ENCODE results near the gene LRFN4.

Gene LRFN4

DNA sequence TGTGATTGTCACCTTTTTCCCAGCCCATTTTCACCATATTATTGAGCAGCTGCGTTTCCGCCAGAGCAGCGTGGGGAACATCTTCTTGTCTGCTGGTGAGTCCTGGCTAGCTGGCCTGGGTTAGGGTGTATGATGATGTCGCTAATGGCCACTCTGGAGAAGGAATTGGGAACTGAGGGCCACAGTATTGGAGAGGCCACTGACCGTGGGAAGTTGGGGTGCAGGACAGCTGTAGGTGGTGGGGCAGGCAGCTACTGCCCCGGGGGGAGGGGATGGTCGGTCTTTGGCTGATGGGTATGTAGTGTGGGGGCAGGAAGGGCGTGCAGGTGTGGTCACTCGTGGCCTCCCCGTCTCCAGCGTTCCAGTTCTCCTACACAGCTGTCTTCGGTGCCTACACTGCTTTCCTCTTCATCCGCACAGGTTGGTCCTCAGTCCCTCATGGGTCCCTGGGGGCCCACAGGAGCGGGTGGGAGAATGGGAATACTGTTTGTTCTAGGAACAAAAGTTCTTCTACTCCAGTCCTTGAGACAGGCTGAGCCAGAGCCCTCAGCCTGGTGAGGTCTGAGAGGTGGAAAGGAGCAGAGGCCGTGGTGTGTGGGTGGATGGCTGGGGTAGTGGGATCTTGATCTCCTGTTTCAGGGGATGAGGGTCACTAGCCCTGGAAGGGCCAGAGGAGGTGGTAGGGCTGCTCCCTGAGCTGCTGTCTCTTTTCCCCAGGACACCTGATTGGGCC is 11.6 kb upstream of the LRFN4 start:
- no peak for DNase-seq (ENCODE audit: low read depth in 2 of 2)

DNA sequence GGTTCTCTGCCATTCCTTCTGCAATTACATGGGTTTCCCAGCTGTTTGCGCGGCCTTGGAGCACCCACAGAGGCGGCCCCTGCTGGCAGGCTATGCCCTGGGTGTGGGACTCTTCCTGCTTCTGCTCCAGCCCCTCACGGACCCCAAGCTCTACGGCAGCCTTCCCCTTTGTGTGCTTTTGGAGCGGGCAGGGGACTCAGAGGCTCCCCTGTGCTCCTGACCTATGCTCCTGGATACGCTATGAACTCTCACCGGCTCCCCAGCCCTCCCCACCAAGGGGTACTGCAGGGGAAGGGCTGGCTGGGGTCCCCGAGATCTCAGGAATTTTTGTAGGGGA is 11.0 kb upstream of the LRFN4 start:
- DNase-seq (ENCODE audit: low read depth in 2 of 2), result no peak

- DNase-seq (ENCODE audit: low read depth in 2 of 2), result no peak
Observed at GRCh38 chr11:66846671-66847091, 10.2 kb upstream of the LRFN4 start.

DNA sequence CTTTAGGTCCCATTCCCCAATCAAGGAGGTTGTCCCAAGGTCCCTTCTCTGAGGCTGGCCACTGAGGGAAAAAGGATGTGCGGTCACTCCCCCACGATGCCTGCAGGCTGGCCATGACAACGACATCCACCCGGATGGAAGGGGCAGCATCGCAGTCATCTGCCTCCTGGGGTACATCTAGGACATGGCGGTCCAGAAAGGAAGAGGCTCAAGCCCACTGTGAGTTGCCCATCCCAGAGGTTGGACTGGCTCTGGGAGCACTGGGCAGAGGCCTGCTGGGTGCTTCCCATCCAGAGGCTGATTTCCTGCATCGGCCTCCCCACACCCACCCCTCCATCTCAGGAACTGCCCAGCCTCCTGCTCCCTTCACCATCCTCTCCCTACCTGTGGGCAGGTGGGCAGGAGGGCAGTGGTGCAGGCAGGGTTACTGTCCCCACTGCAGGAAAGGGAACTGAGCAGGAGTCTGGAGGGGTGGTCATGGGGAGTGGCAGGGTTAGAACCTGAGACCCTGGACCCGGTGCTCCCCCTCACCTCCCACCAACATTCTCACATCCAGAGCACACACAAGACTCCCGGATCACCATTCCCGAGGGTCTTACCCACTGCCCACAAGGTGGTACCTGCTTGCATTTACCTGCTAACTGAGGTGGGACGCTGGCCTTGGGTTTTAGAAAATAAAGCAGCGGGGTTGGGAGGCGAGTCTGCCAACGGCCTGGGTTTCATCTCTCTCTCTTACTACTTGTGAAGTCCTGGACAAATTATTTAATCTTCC is 9.2 kb upstream of the LRFN4 start:
- DNase-seq (ENCODE audit: low read depth in 2 of 2), result no peak

DNA sequence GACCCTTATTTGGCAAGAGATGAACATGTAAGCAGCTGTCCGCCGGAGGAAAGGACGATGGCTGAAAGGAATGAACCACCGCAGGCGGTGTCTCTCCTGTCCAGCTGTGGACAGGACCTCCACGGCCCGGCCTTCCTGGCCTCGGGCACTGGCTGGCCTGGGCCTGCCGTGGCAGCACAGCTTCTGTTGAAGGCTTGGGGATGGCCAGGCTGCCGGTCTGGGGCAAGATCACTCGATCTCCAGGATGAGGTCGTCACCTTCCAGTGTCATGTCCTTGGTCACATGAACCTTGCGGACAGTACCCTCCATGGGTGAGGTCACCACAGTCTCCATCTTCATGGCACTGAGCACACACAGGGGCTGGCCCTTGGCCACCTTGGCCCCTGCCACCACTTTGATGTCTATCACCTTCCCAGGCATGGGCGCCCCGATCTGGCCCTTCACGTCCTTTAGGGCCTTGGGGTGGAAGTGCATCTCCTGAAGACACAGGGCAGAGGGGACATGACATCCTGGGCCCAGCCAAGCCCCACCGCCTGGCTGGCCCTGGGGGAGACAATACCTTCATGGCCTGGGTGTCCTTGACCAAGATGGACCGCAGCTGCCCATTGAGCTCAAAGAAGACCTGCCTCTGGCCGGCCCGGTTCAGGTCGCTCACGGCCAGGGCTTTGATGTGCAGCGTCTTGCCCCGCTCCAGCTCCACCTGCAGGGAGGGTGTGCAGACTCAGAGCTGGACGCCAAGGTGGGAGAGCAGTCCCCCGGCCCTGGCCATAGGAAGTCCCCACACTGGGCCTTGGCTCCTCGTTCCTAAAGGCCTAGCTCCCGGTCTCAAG is 8.0 kb upstream of the LRFN4 start:
- no peak for DNase-seq (ENCODE audit: low read depth in 2 of 2)

DNA sequence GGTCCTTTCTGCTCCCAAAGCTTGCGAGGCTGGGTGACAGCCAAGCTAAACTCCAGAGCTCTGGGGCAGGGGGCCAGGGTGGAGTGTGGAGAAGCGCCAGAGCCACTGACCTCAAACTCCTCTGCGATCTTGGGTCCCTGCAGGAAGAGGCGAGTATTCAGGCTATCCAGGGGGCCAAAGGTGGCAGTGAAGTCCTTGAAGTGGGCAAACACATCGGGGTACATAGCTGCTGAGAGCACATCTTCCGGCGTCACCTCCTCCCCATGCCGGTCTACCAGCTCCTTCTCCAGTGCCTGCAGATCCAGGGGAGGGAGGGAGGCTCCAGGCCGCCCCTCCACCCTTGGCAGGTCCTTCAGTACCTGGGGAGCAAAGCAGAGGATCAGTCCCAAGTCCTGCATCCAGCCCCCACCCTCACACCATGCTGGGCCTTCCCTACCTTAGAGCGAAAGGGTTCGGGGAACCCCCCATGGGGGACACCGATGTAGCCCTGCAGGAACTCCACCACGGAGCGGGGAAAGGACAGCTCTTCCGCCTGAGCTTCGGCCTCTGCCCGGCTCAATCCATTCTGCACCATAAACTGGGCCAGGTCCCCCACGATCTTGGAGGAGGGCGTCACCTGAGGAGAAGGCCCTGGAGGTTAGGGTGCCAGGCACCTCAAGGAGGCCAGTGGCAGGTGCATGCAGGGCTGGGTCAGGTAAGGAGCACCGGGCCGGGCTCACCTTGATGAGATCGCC is 7.2 kb upstream of the LRFN4 start:
- no peak for DNase-seq (ENCODE audit: low read depth in 2 of 2)

- DNase-seq (ENCODE audit: low read depth in 2 of 2), result no peak
Observed at GRCh38 chr11:66850235-66850587, 6.7 kb upstream of the LRFN4 start.

DNA sequence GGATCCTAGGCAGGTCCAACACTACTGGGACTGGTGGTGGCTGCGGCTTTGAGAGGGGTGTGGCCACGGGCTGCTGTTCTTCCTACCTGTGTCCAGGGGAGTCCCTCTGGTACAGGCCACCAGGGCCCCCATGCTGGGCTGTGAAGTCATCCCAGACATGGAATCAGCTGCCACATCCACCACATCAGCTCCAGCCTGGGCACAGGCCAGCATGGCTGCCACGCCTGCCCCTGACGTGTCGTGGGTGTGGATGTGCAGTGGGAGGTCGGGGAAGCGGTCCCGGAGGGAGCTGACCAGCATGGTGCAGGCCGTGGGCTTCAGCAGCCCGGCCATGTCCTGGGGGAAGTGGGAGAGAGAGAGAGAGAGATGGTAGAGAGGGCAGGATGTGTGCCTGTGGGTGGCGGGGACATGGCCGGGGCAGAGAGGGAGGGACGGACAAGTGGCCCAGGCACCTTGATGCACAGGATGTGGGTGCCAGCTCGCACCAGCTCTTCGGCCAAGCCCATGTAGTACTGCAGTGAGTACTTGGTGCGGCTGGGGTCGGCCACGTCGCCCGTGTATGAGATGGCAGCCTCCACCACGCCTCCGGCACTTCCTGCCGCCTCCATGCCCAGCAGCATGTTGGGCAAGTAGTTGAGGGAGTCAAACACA is 6.2 kb upstream of the LRFN4 start:
- no peak for DNase-seq (ENCODE audit: low read depth in 2 of 2)

DNA sequence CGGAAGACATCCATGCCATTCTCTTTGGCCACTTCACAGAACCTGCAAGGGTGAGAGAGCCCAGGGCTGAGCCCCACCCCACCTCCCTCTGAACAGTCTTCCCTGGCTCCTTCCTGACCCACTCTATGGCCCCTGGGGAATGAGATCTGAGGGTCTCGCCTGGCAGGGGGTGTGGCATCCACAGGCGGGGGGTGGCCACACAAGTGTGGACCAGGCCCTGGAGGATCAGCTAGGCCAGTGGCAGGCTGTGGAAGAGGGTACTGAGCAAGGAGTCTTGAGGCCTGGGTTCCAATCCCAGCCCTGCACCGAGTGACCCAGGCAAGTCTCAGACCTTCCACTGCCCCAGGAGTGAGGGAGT is 5.6 kb upstream of the LRFN4 start:
- no peak for DNase-seq (ENCODE audit: low read depth in 2 of 2)

GRCh38 chr11:66851698-66852465 is 5.0 kb upstream of the LRFN4 start:
- no peak for DNase-seq (ENCODE audit: low read depth in 2 of 2)

GRCh38 chr11:66852466-66853241 is 4.2 kb upstream of the LRFN4 start:
- no peak for DNase-seq (ENCODE audit: low read depth in 2 of 2)

GRCh38 chr11:66853242-66854229 is 3.3 kb upstream of the LRFN4 start:
- DNase-seq (ENCODE audit: low read depth in 2 of 2), result no peak

DNA sequence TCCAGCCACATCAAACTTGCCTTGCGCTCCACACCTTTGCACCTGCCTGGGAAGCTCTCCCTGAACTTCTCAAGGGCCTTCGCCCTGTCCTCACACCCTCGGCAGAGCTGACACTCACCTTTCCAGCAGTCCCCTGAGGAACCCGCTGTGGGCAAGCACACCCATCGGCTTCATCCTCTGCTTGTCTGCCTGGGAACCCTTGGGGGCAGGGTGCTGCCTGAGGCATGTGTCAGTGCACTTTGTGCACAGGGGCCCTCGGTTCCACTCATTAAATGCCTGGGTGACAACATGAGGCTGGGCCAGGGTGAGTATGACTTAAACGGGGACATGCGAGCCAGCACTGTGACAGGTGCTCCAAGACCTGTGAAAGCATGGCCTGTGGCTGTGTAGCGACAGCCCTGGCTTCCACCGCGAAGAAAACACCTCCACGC is 2.6 kb upstream of the LRFN4 start:
- DNase-seq (ENCODE audit: low read depth in 2 of 2), result no peak

- no peak for DNase-seq (ENCODE audit: low read depth in 2 of 2)
Observed at GRCh38 chr11:66854729-66855211, 2.1 kb upstream of the LRFN4 start.

GRCh38 chr11:66855574-66856495 is 1.0 kb upstream of the LRFN4 start:
- DNase-seq (ENCODE audit: low read depth in 2 of 2), result peak; percentile 73 to 81

- no peak for DNase-seq (ENCODE audit: low read depth in 2 of 2)
Observed at GRCh38 chr11:66857234-66857926, 516 bp downstream of the LRFN4 start.

GRCh38 chr11:66857927-66858185 is 992 bp downstream of the LRFN4 start:
- DNase-seq (ENCODE audit: low read depth in 2 of 2), result no peak

Data from stimulated activated CD4-positive, alpha-beta T cell treated with anti-CD3 and anti-CD28 coated beads, Interleukin-15, amount 100 ng/mL, for 48 hours (primary cell).